ENCODE measurements around the gene UTP25.
A peak's percentile ranks its signal among the peaks of the same experiment; 100 is the strongest.
"Not testable (repeated sequence)": the region's sequence is repeated elsewhere in the genome, so short reads cannot be mapped to it uniquely, and the experiment has no call there.

UTP25 gene

GRCh38 chr1:209786146-209786545 is 41.6 kb upstream of the UTP25 start:
- no peaks in the 10 kb centered on the region for H3K9me3 ChIP-seq (ENCODE audit: insufficient read depth, low read length)
- no peak overlapping the region for H3K9ac ChIP-seq (ENCODE audit: insufficient read length, low read depth)
- TF ChIP-seq ZNF274 (IDR thresholded peaks at IDR 0.05; ENCODE audit: low read depth, low read length) (no peak), YY1 (IDR thresholded peaks at IDR 0.05; ENCODE audit: insufficient read depth, insufficient read length) (no peak), SUZ12 (IDR thresholded peaks at IDR 0.05; ENCODE audit: extremely low read depth, insufficient read depth, insufficient read length) (no peak)
- H3K36me3 ChIP-seq (ENCODE audit: insufficient read depth, insufficient read length, low read length) = peaks cover 16% of the 10 kb centered on the region
- no peaks in the 10 kb centered on the region for H3K4me1 ChIP-seq (ENCODE audit: insufficient read depth, insufficient read length)
- H3K27me3 ChIP-seq (ENCODE audit: insufficient read depth, insufficient read length) = no peaks in the 10 kb centered on the region
- no peak for DNase-seq (ENCODE audit: low read depth, low spot score)
- no peak overlapping the region for H3K4me3 ChIP-seq (ENCODE audit: insufficient read length, low read depth)

GRCh38 chr1:209787551-209787950 is 40.2 kb upstream of the UTP25 start:
- H3K36me3 ChIP-seq (ENCODE audit: insufficient read depth, insufficient read length, low read length) = peaks cover 9% of the 10 kb centered on the region
- no peaks in the 10 kb centered on the region for H3K27me3 ChIP-seq (ENCODE audit: insufficient read depth, insufficient read length)
- no peak overlapping the region for H3K4me3 ChIP-seq (ENCODE audit: insufficient read length, low read depth)
- H3K9me3 ChIP-seq (ENCODE audit: insufficient read depth, low read length) = no peaks in the 10 kb centered on the region
- H3K4me1 ChIP-seq (ENCODE audit: insufficient read depth, insufficient read length) = no peaks in the 10 kb centered on the region
- no peak for TF ChIP-seq SUZ12 (IDR thresholded peaks at IDR 0.05; ENCODE audit: extremely low read depth, insufficient read depth, insufficient read length)
- TF ChIP-seq ZNF274 (IDR thresholded peaks at IDR 0.05; ENCODE audit: low read depth, low read length) = no peak
- TF ChIP-seq YY1 (IDR thresholded peaks at IDR 0.05; ENCODE audit: insufficient read depth, insufficient read length) = no peak
- DNase-seq (ENCODE audit: low read depth, low spot score) = no peak
- H3K9ac ChIP-seq (ENCODE audit: insufficient read length, low read depth) = no peak overlapping the region

- no peak for TF ChIP-seq ZNF274 (IDR thresholded peaks at IDR 0.05; ENCODE audit: low read depth, low read length)
- TF ChIP-seq SUZ12 (IDR thresholded peaks at IDR 0.05; ENCODE audit: extremely low read depth, insufficient read depth, insufficient read length) = no peak
- no peak for TF ChIP-seq YY1 (IDR thresholded peaks at IDR 0.05; ENCODE audit: insufficient read depth, insufficient read length)
- H3K9me3 ChIP-seq (ENCODE audit: insufficient read depth, low read length) = no peaks in the 10 kb centered on the region
- H3K36me3 ChIP-seq (ENCODE audit: insufficient read depth, insufficient read length, low read length) = no peaks in the 10 kb centered on the region
- H3K4me3 ChIP-seq (ENCODE audit: insufficient read length, low read depth) = no peak overlapping the region
- H3K9ac ChIP-seq (ENCODE audit: insufficient read length, low read depth) = no peak overlapping the region
- H3K27me3 ChIP-seq (ENCODE audit: insufficient read depth, insufficient read length) = no peaks in the 10 kb centered on the region
- H3K4me1 ChIP-seq (ENCODE audit: insufficient read depth, insufficient read length) = no peaks in the 10 kb centered on the region
- DNase-seq (ENCODE audit: low read depth, low spot score) = no peak
Measured at GRCh38 chr1:209789245-209789644, 38.5 kb upstream of the UTP25 start.

GRCh38 chr1:209790286-209791193 is 37.2 kb upstream of the UTP25 start:
- no peak for TF ChIP-seq YY1 (IDR thresholded peaks at IDR 0.05; ENCODE audit: insufficient read depth, insufficient read length)
- no peak for TF ChIP-seq ZNF274 (IDR thresholded peaks at IDR 0.05; ENCODE audit: low read depth, low read length)
- no peak for TF ChIP-seq SUZ12 (IDR thresholded peaks at IDR 0.05; ENCODE audit: extremely low read depth, insufficient read depth, insufficient read length)

GRCh38 chr1:209791920-209792319 is 35.9 kb upstream of the UTP25 start:
- H3K27me3 ChIP-seq (ENCODE audit: insufficient read depth, insufficient read length) = no peaks in the 10 kb centered on the region
- no peak overlapping the region for H3K9ac ChIP-seq (ENCODE audit: insufficient read length, low read depth)
- no peaks in the 10 kb centered on the region for H3K4me1 ChIP-seq (ENCODE audit: insufficient read depth, insufficient read length)
- DNase-seq (ENCODE audit: low read depth, low spot score) = no peak
- no peaks in the 10 kb centered on the region for H3K9me3 ChIP-seq (ENCODE audit: insufficient read depth, low read length)
- peaks cover 4% of the 10 kb centered on the region for H3K36me3 ChIP-seq (ENCODE audit: insufficient read depth, insufficient read length, low read length)
- TF ChIP-seq ZNF274 (IDR thresholded peaks at IDR 0.05; ENCODE audit: low read depth, low read length) (no peak), YY1 (IDR thresholded peaks at IDR 0.05; ENCODE audit: insufficient read depth, insufficient read length) (no peak), SUZ12 (IDR thresholded peaks at IDR 0.05; ENCODE audit: extremely low read depth, insufficient read depth, insufficient read length) (no peak)
- H3K4me3 ChIP-seq (ENCODE audit: insufficient read length, low read depth) = no peak overlapping the region

More at GRCh38 chr1:209790286-209791193, 37.2 kb upstream of the UTP25 start:
- DNase-seq (ENCODE audit: low read depth, low spot score) = peak; percentile 25
- H3K9me3 ChIP-seq (ENCODE audit: insufficient read depth, low read length) = no peaks in the 10 kb centered on the region
- H3K4me1 ChIP-seq (ENCODE audit: insufficient read depth, insufficient read length) = no peaks in the 10 kb centered on the region
- H3K36me3 ChIP-seq (ENCODE audit: insufficient read depth, insufficient read length, low read length) = peaks cover 4% of the 10 kb centered on the region
- no peaks in the 10 kb centered on the region for H3K27me3 ChIP-seq (ENCODE audit: insufficient read depth, insufficient read length)
- no peak overlapping the region for H3K4me3 ChIP-seq (ENCODE audit: insufficient read length, low read depth)
- no peak overlapping the region for H3K9ac ChIP-seq (ENCODE audit: insufficient read length, low read depth)

- not testable (repeated sequence) for H3K27me3 ChIP-seq (ENCODE audit: insufficient read depth, insufficient read length); DNase-seq (ENCODE audit: low read depth, low spot score); H3K36me3 ChIP-seq (ENCODE audit: insufficient read depth, insufficient read length, low read length); H3K9me3 ChIP-seq (ENCODE audit: insufficient read depth, low read length); H3K4me3 ChIP-seq (ENCODE audit: insufficient read length, low read depth); H3K4me1 ChIP-seq (ENCODE audit: insufficient read depth, insufficient read length); H3K9ac ChIP-seq (ENCODE audit: insufficient read length, low read depth)
Measured at GRCh38 chr1:209793711-209794110, 34.1 kb upstream of the UTP25 start.

GRCh38 chr1:209797978-209798639 is 29.7 kb upstream of the UTP25 start:
- Histone ChIP-seq H3K9me3 (ENCODE audit: insufficient read depth, low read length) (no peaks in the 10 kb centered on the region), H3K27me3 (ENCODE audit: insufficient read depth, insufficient read length) (no peaks in the 10 kb centered on the region), H3K9ac (ENCODE audit: insufficient read length, low read depth) (no peak overlapping the region), H3K36me3 (ENCODE audit: insufficient read depth, insufficient read length, low read length) (peaks cover 4% of the 10 kb centered on the region), H3K4me1 (ENCODE audit: insufficient read depth, insufficient read length) (no peaks in the 10 kb centered on the region), H3K4me3 (ENCODE audit: insufficient read length, low read depth) (no peak overlapping the region)
- TF ChIP-seq YY1 (IDR thresholded peaks at IDR 0.05; ENCODE audit: insufficient read depth, insufficient read length) (no peak), SUZ12 (IDR thresholded peaks at IDR 0.05; ENCODE audit: extremely low read depth, insufficient read depth, insufficient read length) (no peak), ZNF274 (IDR thresholded peaks at IDR 0.05; ENCODE audit: low read depth, low read length) (no peak)
- no peak for DNase-seq (ENCODE audit: low read depth, low spot score)

Measured in NT2/D1 (cell line).